SK-N-SH (cell line): ENCODE measurements around the gene SELENOI.

Experiments used
- CTCF ChIP-seq: fragments of 200-600 bp; sonication (generic); IDR thresholded peaks from 2 replicates; pipeline ENCODE4 v1.6.1; 2017; ENCODE audit warnings: antibody characterized with exemption, mild to moderate bottlenecking, moderate library complexity
- EP300 ChIP-seq, 2 experiments: IDR thresholded peaks; 2 replicates each; pipeline versions ENCODE4 v1.4.0 to v1.6.1; 2012; ENCODE audit warnings: borderline replicate concordance in 1 of 2, low read depth in 1 of 2, low read length in 1 of 2
- EZH2phosphoT487 ChIP-seq: fragments of 200-600 bp; sonication (generic); IDR thresholded peaks from 2 replicates; pipeline ENCODE4 v1.6.1; 2017; ENCODE audit warnings: low read depth, mixed run types, mild to moderate bottlenecking, antibody characterized with exemption, moderate library complexity, borderline replicate concordance
- MAX ChIP-seq: IDR thresholded peaks from 2 replicates; pipeline ENCODE4 v1.4.0; 2012; ENCODE audit warnings: low read depth
- MXI1 ChIP-seq: IDR thresholded peaks from 2 replicates; pipeline ENCODE4 v1.6.1; 2012; ENCODE audit warnings: mild to moderate bottlenecking, low read depth, low read length, improper control_type of control experiment
- POLR2AphosphoS5 ChIP-seq: IDR thresholded peaks from 2 replicates; pipeline ENCODE4 v1.6.1; 2012; ENCODE audit warnings: low read depth, low read length
- RCOR1 ChIP-seq: fragments of 150-350 bp; IDR thresholded peaks from 2 replicates; pipeline ENCODE4 v1.6.1; 2017; ENCODE audit warnings: antibody characterized with exemption, low read length
- TAF1 ChIP-seq: IDR thresholded peaks from 2 replicates; pipeline ENCODE4 v1.6.1; 2012; ENCODE audit warnings: low read depth, mild to moderate bottlenecking, low read length, moderate library complexity, borderline replicate concordance
- TCF12 ChIP-seq: IDR thresholded peaks from 2 replicates; pipeline ENCODE4 v1.4.0; 2012
- USF2 ChIP-seq: fragments of 150-350 bp; IDR thresholded peaks from 2 replicates; pipeline ENCODE4 v1.6.1; 2017; ENCODE audit warnings: antibody characterized with exemption, low read length, low read depth, borderline replicate concordance
- ZBTB33 ChIP-seq: IDR thresholded peaks from 2 replicates; pipeline ENCODE4 v1.4.0; 2012; ENCODE audit warnings: low read depth, borderline replicate concordance

GRCh38 chr2:26312471-26312870, 33.5 kb upstream of the SELENOI start:
- TF ChIP-seq USF2: no peak
- no peak for TF ChIP-seq CTCF
- TF ChIP-seq MXI1: no peak
- TF ChIP-seq TCF12: no peak
- TF ChIP-seq POLR2AphosphoS5: no peak
- no peak for TF ChIP-seq TAF1
- no peak for TF ChIP-seq EP300 (IDR thresholded peaks at IDR 0.05; ENCODE audit: borderline replicate concordance in 1 of 2, low read depth in 1 of 2, low read length in 1 of 2)
- TF ChIP-seq MAX: no peak
- TF ChIP-seq EZH2phosphoT487: no peak
- TF ChIP-seq RCOR1: no peak
- TF ChIP-seq ZBTB33: no peak
